ENCODE results near the gene ZNF200. TPM values are rescaled to one million over a fixed set of nuclear protein-coding genes. Genes with fewer than 3 reads are reported as not detected.
"Not testable (repeated sequence)": the region's sequence is repeated elsewhere in the genome, so short reads cannot be mapped to it uniquely, and the experiment has no call there.

The ZNF200 gene
- total and polyA plus RNA-seq, 9 donors: 4.8 to 9.2 (median 7.5) TPM

DNA sequence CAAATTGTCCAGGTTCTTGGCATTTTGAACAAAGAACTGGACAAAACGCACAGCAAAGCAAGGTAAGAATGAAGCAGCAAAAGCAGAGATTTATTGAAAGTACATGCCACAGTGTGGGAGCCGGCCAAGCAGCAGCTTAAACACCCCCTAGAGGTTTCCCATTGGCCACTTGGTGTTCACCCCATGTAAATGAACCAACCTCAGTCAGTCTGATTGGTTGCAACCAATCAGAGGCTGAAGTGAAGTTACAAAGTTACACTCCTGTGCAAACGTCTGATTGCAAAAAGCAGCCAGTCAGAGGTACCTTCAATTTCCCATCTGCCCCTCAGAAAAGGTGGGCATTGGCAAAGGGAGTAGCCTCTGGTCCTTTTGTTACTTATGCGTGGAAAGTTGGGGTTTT lies 39.5 kb upstream of the ZNF200 start:
- Histone ChIP-seq H3K27me3 (no peaks in the 10 kb centered on the region), H3K27ac (no peak overlapping the region), H3K36me3 (no peaks in the 10 kb centered on the region), H3K4me1 (ENCODE audit: insufficient read depth) (no peaks in the 10 kb centered on the region), H3K4me3 (no peak overlapping the region), H3K9me3 (no peaks in the 10 kb centered on the region)
- TF ChIP-seq, protein P1, sequence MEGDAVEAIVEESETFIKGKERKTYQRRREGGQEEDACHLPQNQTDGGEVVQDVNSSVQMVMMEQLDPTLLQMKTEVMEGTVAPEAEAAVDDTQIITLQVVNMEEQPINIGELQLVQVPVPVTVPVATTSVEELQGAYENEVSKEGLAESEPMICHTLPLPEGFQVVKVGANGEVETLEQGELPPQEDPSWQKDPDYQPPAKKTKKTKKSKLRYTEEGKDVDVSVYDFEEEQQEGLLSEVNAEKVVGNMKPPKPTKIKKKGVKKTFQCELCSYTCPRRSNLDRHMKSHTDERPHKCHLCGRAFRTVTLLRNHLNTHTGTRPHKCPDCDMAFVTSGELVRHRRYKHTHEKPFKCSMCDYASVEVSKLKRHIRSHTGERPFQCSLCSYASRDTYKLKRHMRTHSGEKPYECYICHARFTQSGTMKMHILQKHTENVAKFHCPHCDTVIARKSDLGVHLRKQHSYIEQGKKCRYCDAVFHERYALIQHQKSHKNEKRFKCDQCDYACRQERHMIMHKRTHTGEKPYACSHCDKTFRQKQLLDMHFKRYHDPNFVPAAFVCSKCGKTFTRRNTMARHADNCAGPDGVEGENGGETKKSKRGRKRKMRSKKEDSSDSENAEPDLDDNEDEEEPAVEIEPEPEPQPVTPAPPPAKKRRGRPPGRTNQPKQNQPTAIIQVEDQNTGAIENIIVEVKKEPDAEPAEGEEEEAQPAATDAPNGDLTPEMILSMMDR (IDR thresholded peaks at IDR 0.05): no peak
- TF ChIP-seq EP300 (IDR thresholded peaks at IDR 0.05): no peak
- no peak for TF ChIP-seq POLR2A (IDR thresholded peaks at IDR 0.05)
- 33 to 48% (median 38%) methylated on average over 4 of the region's 4 CpGs for WGBS, 3 donors
- DNase-seq: no peak
- intact Hi-C loops (cut with DNase I): no loop called here

DNA sequence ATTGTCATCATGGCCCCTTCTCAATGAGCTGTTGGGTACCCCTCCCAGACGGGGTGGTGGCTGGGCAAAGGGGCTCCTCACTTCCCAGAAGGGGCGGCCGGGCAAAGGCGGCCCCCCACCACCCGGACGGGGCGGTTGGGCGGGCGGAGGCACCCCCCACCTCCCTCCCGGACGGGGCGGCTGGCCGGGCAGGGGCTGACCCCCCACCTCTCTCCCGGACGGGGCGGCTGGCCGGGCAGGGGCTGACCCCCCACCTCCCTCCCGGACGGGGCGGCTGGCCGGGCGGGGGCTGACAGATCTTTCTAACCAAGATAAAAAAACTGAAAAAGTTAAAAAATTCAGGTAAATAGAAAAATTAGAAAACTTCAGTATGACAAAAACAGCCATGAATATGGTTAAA lies 36.3 kb upstream of the ZNF200 start:
- H3K9me3 ChIP-seq; intact Hi-C loops (cut with DNase I); H3K27me3 ChIP-seq; H3K36me3 ChIP-seq; H3K27ac ChIP-seq; H3K4me3 ChIP-seq; H3K4me1 ChIP-seq (ENCODE audit: insufficient read depth); DNase-seq: not testable (repeated sequence)
- WGBS, 3 donors: 89 to 93% (median 91%) methylated on average over 22 of the region's 22 CpGs

DNA sequence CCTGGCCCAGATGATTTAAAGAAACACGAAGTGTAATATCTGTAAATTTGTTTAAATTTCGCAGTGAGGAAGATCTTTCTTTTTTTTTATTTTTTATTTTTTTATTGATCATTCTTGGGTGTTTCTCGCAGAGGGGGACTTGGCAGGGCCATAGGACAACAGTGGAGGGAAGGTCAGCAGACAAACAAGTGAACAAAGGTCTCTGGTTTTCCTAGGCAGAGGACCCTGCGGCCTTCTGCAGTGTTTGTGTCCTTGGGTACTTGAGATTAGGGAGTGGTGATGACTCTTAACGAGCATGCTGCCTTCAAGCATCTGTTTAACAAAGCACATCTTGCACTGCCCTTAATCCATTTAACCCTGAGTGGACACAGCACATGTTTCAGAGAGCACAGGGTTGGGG lies 35.8 kb upstream of the ZNF200 start:
- H3K36me3 ChIP-seq; H3K27ac ChIP-seq; H3K27me3 ChIP-seq; intact Hi-C loops (cut with DNase I); DNase-seq; H3K4me3 ChIP-seq; H3K9me3 ChIP-seq; H3K4me1 ChIP-seq (ENCODE audit: insufficient read depth): not testable (repeated sequence)
- 51 to 63% (median 55%) methylated on average over 5 of the region's 5 CpGs for WGBS, 3 donors

DNA sequence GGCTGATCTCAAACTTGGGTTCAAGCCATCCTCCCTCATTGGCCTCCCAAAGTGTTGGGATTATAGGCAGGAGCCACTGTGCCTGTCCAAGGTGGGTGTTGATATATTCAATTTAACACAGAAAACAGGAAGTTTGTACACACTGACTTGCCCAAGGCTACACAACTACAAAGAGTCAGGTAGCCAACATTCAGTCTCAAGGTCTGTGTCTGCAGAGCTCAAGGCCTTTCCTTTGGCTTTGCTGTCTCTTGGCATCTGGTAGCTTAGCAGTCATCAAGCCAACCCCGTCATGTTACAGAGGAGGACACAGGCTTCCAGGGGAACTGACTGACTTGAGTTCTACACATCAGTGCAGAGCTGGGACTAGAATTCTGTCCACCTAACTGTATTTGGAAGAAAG lies 33.3 kb upstream of the ZNF200 start:
- Histone ChIP-seq H3K27me3 (no peaks in the 10 kb centered on the region), H3K9me3 (no peaks in the 10 kb centered on the region), H3K4me1 (ENCODE audit: insufficient read depth) (no peaks in the 10 kb centered on the region), H3K4me3 (no peak overlapping the region), H3K27ac (no peak overlapping the region), H3K36me3 (no peaks in the 10 kb centered on the region)
- WGBS, 3 donors: 44 to 76% (median 58%) methylated on average over 1 of the region's 1 CpG
- intact Hi-C loops (cut with DNase I): no loop called here
- TF ChIP-seq, protein P1 (IDR thresholded peaks at IDR 0.05): no peak
- no peak for TF ChIP-seq POLR2A (IDR thresholded peaks at IDR 0.05)
- TF ChIP-seq EP300 (IDR thresholded peaks at IDR 0.05): no peak
- no peak for DNase-seq

DNA sequence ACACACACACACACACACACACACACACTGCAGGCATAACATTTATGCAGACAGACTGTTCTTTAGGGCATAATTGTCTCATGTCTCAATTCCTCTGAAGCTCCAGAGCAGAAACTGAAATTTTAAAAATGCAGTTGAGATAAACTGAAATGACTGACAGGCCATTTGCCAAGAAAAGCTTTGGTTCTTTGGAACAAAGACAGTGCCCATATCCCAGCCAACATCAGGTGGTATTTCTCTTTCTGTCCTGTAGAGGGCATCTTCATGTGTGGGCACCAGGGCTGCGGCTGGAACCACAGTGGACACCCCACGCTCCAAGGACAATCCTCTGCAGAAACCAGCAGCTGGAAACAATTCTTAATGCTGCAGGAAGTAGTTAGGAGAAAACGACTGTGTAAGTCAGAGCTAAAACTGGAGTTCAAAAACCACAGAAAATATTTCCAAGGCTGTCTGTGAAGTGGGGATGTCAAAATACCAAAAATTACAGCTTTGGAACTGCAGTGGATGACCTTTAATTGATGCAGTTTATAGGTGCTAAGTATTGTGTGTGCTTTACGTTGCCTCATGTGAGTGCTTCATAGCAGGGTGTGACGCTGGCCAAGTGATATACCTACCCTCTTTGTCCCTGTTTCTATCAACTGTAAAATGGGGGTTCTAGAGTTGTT lies 32.0 kb upstream of the ZNF200 start:
- 39 to 59% (median 42%) methylated on average over 5 of the region's 5 CpGs for WGBS, 3 donors
- Histone ChIP-seq H3K36me3 (no peaks in the 10 kb centered on the region), H3K27ac (no peak overlapping the region), H3K4me1 (ENCODE audit: insufficient read depth) (no peaks in the 10 kb centered on the region), H3K9me3 (no peaks in the 10 kb centered on the region), H3K27me3 (no peaks in the 10 kb centered on the region), H3K4me3 (no peak overlapping the region)
- TF ChIP-seq POLR2A (IDR thresholded peaks at IDR 0.05) (no peak), EP300 (IDR thresholded peaks at IDR 0.05) (no peak)
- TF ChIP-seq, protein P1 (IDR thresholded peaks at IDR 0.05): no peak
- intact Hi-C loops (cut with DNase I): no loop called here
- no peak for DNase-seq
